H9 (cell line): Measurements from ENCODE around the gene VEGFB. TPM values are rescaled to one million over a fixed set of nuclear protein-coding genes. Genes with fewer than 3 reads are reported as not detected.

Experiments
- DNase-seq: peaks from one replicate; pipeline ENCODE4 v3.0.0-alpha.2; 2017
- H2AFZ ChIP-seq: one replicate; pipeline ENCODE4 v1.6.1; 2013; ENCODE audit warnings: mild to moderate bottlenecking, low read length, control low read depth, moderate library complexity
- H2AK5ac ChIP-seq: 2 replicates; pipeline ENCODE4 v1.6.1; 2013; ENCODE audit warnings: low read length, control low read depth, mixed read lengths; ENCODE audit not compliant: insufficient read length
- H2BK120ac ChIP-seq: one replicate; pipeline ENCODE4 v1.6.1; 2013; ENCODE audit warnings: low read depth, mild to moderate bottlenecking, low read length, control low read depth, inconsistent platforms; ENCODE audit not compliant: poor library complexity, severe bottlenecking
- H2BK12ac ChIP-seq: 2 replicates; pipeline ENCODE4 v1.6.1; 2013; ENCODE audit warnings: low read length, control low read depth, mixed read lengths, low read depth; ENCODE audit not compliant: insufficient read length
- H2BK15ac ChIP-seq: 2 replicates; pipeline ENCODE4 v1.6.1; 2013; ENCODE audit warnings: low read depth, low read length, control low read depth
- H2BK20ac ChIP-seq: one replicate; pipeline ENCODE4 v1.6.1; 2013; ENCODE audit warnings: low read depth, mild to moderate bottlenecking, low read length, control low read depth, inconsistent platforms; ENCODE audit not compliant: poor library complexity, severe bottlenecking
- H2BK5ac ChIP-seq: 2 replicates; pipeline ENCODE4 v1.6.1; 2013; ENCODE audit warnings: low read length, control low read depth, mixed read lengths; ENCODE audit not compliant: insufficient read length
- H3K14ac ChIP-seq: 2 replicates; pipeline ENCODE4 v1.6.1; 2013; ENCODE audit warnings: low read length, control low read depth; ENCODE audit not compliant: insufficient read depth
- H3K18ac ChIP-seq: 2 replicates; pipeline ENCODE4 v1.6.1; 2013; ENCODE audit warnings: low read depth, mild to moderate bottlenecking, mixed read lengths, low read length, control low read depth; ENCODE audit not compliant: insufficient read length
- H3K23ac ChIP-seq: 2 replicates; pipeline ENCODE4 v1.6.1; 2013; ENCODE audit warnings: low read length, control low read depth, mixed read lengths, low read depth; ENCODE audit not compliant: insufficient read length
- H3K23me2 ChIP-seq: 2 replicates; pipeline ENCODE4 v1.6.1; 2013; ENCODE audit warnings: low read depth, mild to moderate bottlenecking, mixed read lengths, low read length, control low read depth; ENCODE audit not compliant: insufficient read length, poor library complexity, severe bottlenecking
- H3K27ac ChIP-seq: 2 replicates; pipeline ENCODE4 v1.5.1; 2013; ENCODE audit warnings: low read length, control low read depth, mixed read lengths, low read depth; ENCODE audit not compliant: insufficient read length
- H3K27me3 ChIP-seq: 2 replicates; pipeline ENCODE4 v1.6.1; 2013; ENCODE audit warnings: low read length, control low read depth, inconsistent platforms; ENCODE audit not compliant: insufficient read depth
- H3K4ac ChIP-seq: 2 replicates; pipeline ENCODE4 v1.6.1; 2013; ENCODE audit warnings: low read depth, mild to moderate bottlenecking, control low read depth, inconsistent platforms, low read length, moderate library complexity
- H3K4me1 ChIP-seq: 2 replicates; pipeline ENCODE4 v1.6.1; 2013; ENCODE audit warnings: low read length, control low read depth, inconsistent platforms; ENCODE audit not compliant: insufficient read depth
- H3K4me2 ChIP-seq: 2 replicates; pipeline ENCODE4 v1.6.1; 2013; ENCODE audit warnings: low read length, control low read depth, mixed read lengths; ENCODE audit not compliant: insufficient read length, insufficient read depth
- H3K56ac ChIP-seq: 2 replicates; pipeline ENCODE4 v1.6.1; 2013; ENCODE audit warnings: low read depth, mild to moderate bottlenecking, mixed read lengths, low read length, control low read depth; ENCODE audit not compliant: insufficient read length
- H3K79me1 ChIP-seq: 2 replicates; pipeline ENCODE4 v1.6.1; 2013; ENCODE audit warnings: low read depth, mild to moderate bottlenecking, moderate library complexity, low read length, control low read depth, inconsistent platforms; ENCODE audit not compliant: insufficient read depth, poor library complexity, severe bottlenecking
- H3K79me2 ChIP-seq: 2 replicates; pipeline ENCODE4 v1.6.1; 2013; ENCODE audit warnings: low read length, control low read depth, inconsistent platforms; ENCODE audit not compliant: insufficient read depth
- H3K9ac ChIP-seq: 2 replicates; pipeline ENCODE4 v1.6.1; 2013; ENCODE audit warnings: low read length, control low read depth, mixed read lengths; ENCODE audit not compliant: insufficient read length; ENCODE audit errors: extremely low read depth
- H3K9me3 ChIP-seq: one replicate; pipeline ENCODE4 v1.6.1; 2013; ENCODE audit warnings: low read depth, low read length, inconsistent platforms; ENCODE audit not compliant: control insufficient read depth
- H3T11ph ChIP-seq: one replicate; pipeline ENCODE4 v1.6.1; 2013; ENCODE audit warnings: mild to moderate bottlenecking, low read length, control low read depth, inconsistent platforms
- H4K20me1 ChIP-seq: one replicate; pipeline ENCODE4 v1.6.1; 2013; ENCODE audit not compliant: control insufficient read depth, insufficient read length, insufficient read depth
- H4K5ac ChIP-seq: 2 replicates; pipeline ENCODE4 v1.6.1; 2013; ENCODE audit warnings: low read depth, mild to moderate bottlenecking, mixed read lengths, low read length, control low read depth; ENCODE audit not compliant: insufficient read length
- H4K8ac ChIP-seq: replicated peaks from 2 replicates; pipeline ENCODE4 v1.6.1; 2013; ENCODE audit warnings: low read length, control low read depth, mixed read lengths, low read depth; ENCODE audit not compliant: insufficient read length
- H4K91ac ChIP-seq: 2 replicates; pipeline ENCODE4 v1.6.1; 2013; ENCODE audit warnings: low read depth, mild to moderate bottlenecking, moderate library complexity, mixed read lengths, low read length, control low read depth; ENCODE audit not compliant: insufficient read length
- H3K27ac Mint-ChIP-seq, 3 experiments: 2 replicates in 2 of 3; 3 replicates in 1 of 3; pipeline ENCODE4 v1.8.0; 2020 to 2021; ENCODE audit warnings: mixed read lengths in 3 of 3, mild to moderate bottlenecking in 1 of 3, moderate library complexity in 1 of 3
- H3K27me3 Mint-ChIP-seq: 2 replicates; pipeline ENCODE4 v1.8.0; 2021; ENCODE audit warnings: low read depth, mild to moderate bottlenecking, moderate library complexity, mixed read lengths
- H3K36me3 Mint-ChIP-seq, 3 experiments: 2 replicates in 2 of 3; 3 replicates in 1 of 3; pipeline ENCODE4 v1.8.0; 2020 to 2021; ENCODE audit warnings: low read depth in 3 of 3, mixed read lengths in 3 of 3; ENCODE audit not compliant: insufficient read depth in 1 of 3
- H3K4me1 Mint-ChIP-seq, 2 experiments: 2 replicates each; pipeline ENCODE4 v1.8.0; 2020; ENCODE audit warnings: mixed read lengths in 2 of 2
- H3K4me3 Mint-ChIP-seq, 2 experiments: 2 replicates in 1 of 2; 3 replicates in 1 of 2; pipeline ENCODE4 v1.8.0; 2020 to 2021; ENCODE audit warnings: mild to moderate bottlenecking in 2 of 2, mixed read lengths in 2 of 2, moderate library complexity in 1 of 2
- H3K9me3 Mint-ChIP-seq, 2 experiments: 2 replicates in 1 of 2; 3 replicates in 1 of 2; pipeline ENCODE4 v1.8.0; 2020; ENCODE audit warnings: mild to moderate bottlenecking in 2 of 2, mixed read lengths in 2 of 2, moderate library complexity in 1 of 2
- CTCF ChIP-seq: fragments of 200-600 bp; sonication (generic); conservative IDR thresholded peaks from 3 replicates; pipeline ENCODE4 v1.8.0; 2021; ENCODE audit warnings: antibody characterized with exemption, mild to moderate bottlenecking
- WGBS: extraction: QIAGEN DNeasy Blood & Tissue Kit; methylation state at CpG from one replicate; pipeline ENCODE4 v1.1.7; 2013; ENCODE audit warnings: missing lambda C conversion rate, low lambda C conversion rate, mixed read lengths; ENCODE audit not compliant: insufficient read length; ENCODE audit errors: extremely low coverage; 5-methylcytosine and 5-hydroxymethylcytosine counted together
- total RNA-seq: library from RNA; stranded (reverse); gene quantifications from 2 replicates; pipeline ENCODE4 v1.2.1, GENCODE V29; 2021

The VEGFB gene
- total RNA-seq, 1 experiment from 2014 or later, result 57.7 TPM

- H2AK5ac ChIP-seq, result no peak overlapping the region
- H3K27ac ChIP-seq, result no peak overlapping the region
- no peak overlapping the region for H2BK120ac ChIP-seq
- no peaks in the 10 kb centered on the region for H3K79me1 ChIP-seq
- H3K4ac ChIP-seq, result no peak overlapping the region
- no peak overlapping the region for H4K5ac ChIP-seq
- no peak overlapping the region for H3K27ac Mint-ChIP-seq
- no peaks in the 10 kb centered on the region for H3K27me3 ChIP-seq
- no peak overlapping the region for H3K18ac ChIP-seq
- H2AFZ ChIP-seq, result no peak overlapping the region
- no peak overlapping the region for H3T11ph ChIP-seq
- H4K8ac ChIP-seq, result no peak overlapping the region
- no peaks in the 10 kb centered on the region for H3K9me3 Mint-ChIP-seq
- no peak overlapping the region for H3K14ac ChIP-seq
- no CpG with 5 or more reads among the region's 4 CpGs for WGBS
- peaks cover 0 to 8% of the 10 kb centered on the region in 2 experiments; a peak in 3 of 4 replicates for H3K4me1 Mint-ChIP-seq
- no peaks in the 10 kb centered on the region for H4K20me1 ChIP-seq
- no peaks in the 10 kb centered on the region for H3K79me2 ChIP-seq
- no peak overlapping the region for H3K9ac ChIP-seq
- H3K27me3 Mint-ChIP-seq, result no peaks in the 10 kb centered on the region
- H3K23me2 ChIP-seq, result no peaks in the 10 kb centered on the region
- H2BK20ac ChIP-seq, result no peak overlapping the region
- H3K4me3 Mint-ChIP-seq, result no peak overlapping the region
- no peak for DNase-seq
- peaks cover 49 to 88% (median 74%) of the 10 kb centered on the region in 3 experiments for H3K36me3 Mint-ChIP-seq
- no peak for TF ChIP-seq CTCF
- H3K4me2 ChIP-seq, result no peak overlapping the region
- no peak overlapping the region for H2BK15ac ChIP-seq
- H2BK12ac ChIP-seq, result no peak overlapping the region
- H3K4me1 ChIP-seq, result no peaks in the 10 kb centered on the region
- H3K23ac ChIP-seq, result no peak overlapping the region
- no peak overlapping the region for H2BK5ac ChIP-seq
- no peak overlapping the region for H3K56ac ChIP-seq
- H4K91ac ChIP-seq, result no peak overlapping the region
- no peaks in the 10 kb centered on the region for H3K9me3 ChIP-seq
Observed at GRCh38 chr11:64259533-64260067, 25.2 kb downstream of the VEGFB start.
